ENCODE measurements around the gene CRYM.

Gene CRYM

GRCh38 chr16:21244518-21245215 lies 33.4 kb downstream of the CRYM start:
- DNase-seq (ENCODE audit: low read depth), result no peak

- no peak for DNase-seq (ENCODE audit: low read depth)
These were observed 35.3 kb downstream of the CRYM start for GRCh38 chr16:21242756-21243155.

GRCh38 chr16:21239646-21240045 lies 38.4 kb downstream of the CRYM start:
- no peak for DNase-seq (ENCODE audit: low read depth)

- DNase-seq (ENCODE audit: low read depth), result no peak
These were observed 41.3 kb downstream of the CRYM start for GRCh38 chr16:21236831-21237230.

- DNase-seq (ENCODE audit: low read depth), result no peak
These were observed 42.9 kb downstream of the CRYM start for GRCh38 chr16:21235199-21235585.

GRCh38 chr16:21233521-21234150 lies 44.5 kb downstream of the CRYM start, which contains the start of gene ANKS4B:
Gene ANKS4B (plus strand): TSS chr16:21233699. CDS start chr16:21233738, 39 bp downstream.
- DNase-seq (ENCODE audit: low read depth), result no peak

GRCh38 chr16:21233045-21233520 lies 45.0 kb downstream of the CRYM start:
- no peak for DNase-seq (ENCODE audit: low read depth)

- DNase-seq (ENCODE audit: low read depth), result no peak
These were observed 49.7 kb downstream of the CRYM start for GRCh38 chr16:21228361-21228872.

GRCh38 chr16:21227866-21228265 lies 50.2 kb downstream of the CRYM start:
- no peak for DNase-seq (ENCODE audit: low read depth)

GRCh38 chr16:21226749-21227148 lies 51.3 kb downstream of the CRYM start:
- DNase-seq (ENCODE audit: low read depth), result no peak

GRCh38 chr16:21224800-21225199 lies 53.3 kb downstream of the CRYM start:
- DNase-seq (ENCODE audit: low read depth), result no peak

- DNase-seq (ENCODE audit: low read depth), result no peak
These were observed 54.3 kb downstream of the CRYM start for GRCh38 chr16:21223787-21224186.

GRCh38 chr16:21222495-21223337 lies 55.4 kb downstream of the CRYM start:
- DNase-seq (ENCODE audit: low read depth), result no peak

GRCh38 chr16:21219551-21219950 lies 58.5 kb downstream of the CRYM start:
- no peak for DNase-seq (ENCODE audit: low read depth)

- DNase-seq (ENCODE audit: low read depth), result no peak
These were observed 59.9 kb downstream of the CRYM start for GRCh38 chr16:21218153-21218552.

- no peak for DNase-seq (ENCODE audit: low read depth)
These were observed 61.0 kb downstream of the CRYM start for GRCh38 chr16:21217121-21217520.

GRCh38 chr16:21214086-21214485 lies 64.0 kb downstream of the CRYM start:
- DNase-seq (ENCODE audit: low read depth), result no peak

GRCh38 chr16:21211486-21211885 lies 66.6 kb downstream of the CRYM start, which contains the start of gene ZP2:
Gene ZP2 (minus strand): TSS chr16:21211574. CDS start chr16:21211547, 27 bp downstream.
- DNase-seq (ENCODE audit: low read depth), result no peak

Measured in stromal cell of bone marrow (primary cell).